Measurements from ENCODE around the gene SOX4. TPM values are rescaled to one million over a fixed set of nuclear protein-coding genes. Genes with fewer than 3 reads are reported as not detected.

The SOX4 gene
- total RNA-seq, 1 donor from 2014 or later, result 19.6 TPM

GRCh38 chr6:21609881-21610329 is 16.4 kb downstream of the SOX4 start:
- H3K36me3 ChIP-seq, result no peaks in the 10 kb centered on the region

GRCh38 chr6:21610341-21610740 is 16.8 kb downstream of the SOX4 start:
- no peak for TF ChIP-seq CTCF (IDR thresholded peaks at IDR 0.05)
- Histone ChIP-seq H3K9me3 (no peaks in the 10 kb centered on the region), H3K27me3 (ENCODE audit: low read depth) (no peaks in the 10 kb centered on the region), H3K27ac (no peak overlapping the region), H3K4me1 (no peaks in the 10 kb centered on the region), H3K4me3 (no peak overlapping the region), H3K36me3 (no peaks in the 10 kb centered on the region)
- intact Hi-C loops (cut with DNase I), result no loop called here
- no peak for DNase-seq
- no peak for ATAC-seq

More at GRCh38 chr6:21609881-21610329, 16.4 kb downstream of the SOX4 start:
- Histone ChIP-seq H3K4me3 (no peak overlapping the region), H3K9me3 (no peaks in the 10 kb centered on the region), H3K27ac (no peak overlapping the region), H3K4me1 (no peaks in the 10 kb centered on the region), H3K27me3 (ENCODE audit: low read depth) (no peaks in the 10 kb centered on the region)
- ATAC-seq, result no peak
- no peak for TF ChIP-seq CTCF (IDR thresholded peaks at IDR 0.05)
- intact Hi-C loops (cut with DNase I), result no loop called here
- DNase-seq, result no peak

- DNase-seq (no peak), ATAC-seq (no peak)
- Histone ChIP-seq H3K27me3 (ENCODE audit: low read depth) (no peaks in the 10 kb centered on the region), H3K27ac (no peak overlapping the region), H3K4me1 (no peaks in the 10 kb centered on the region), H3K36me3 (no peaks in the 10 kb centered on the region), H3K9me3 (no peaks in the 10 kb centered on the region), H3K4me3 (no peak overlapping the region)
- no peak for TF ChIP-seq CTCF (IDR thresholded peaks at IDR 0.05)
- intact Hi-C loops (cut with DNase I), result no loop called here
Observed at GRCh38 chr6:21611485-21611884, 17.9 kb downstream of the SOX4 start.

- intact Hi-C loops (cut with DNase I), result no loop called here
- Histone ChIP-seq H3K9me3 (no peaks in the 10 kb centered on the region), H3K4me1 (no peaks in the 10 kb centered on the region), H3K27ac (no peak overlapping the region), H3K36me3 (no peaks in the 10 kb centered on the region), H3K27me3 (ENCODE audit: low read depth) (no peaks in the 10 kb centered on the region), H3K4me3 (no peak overlapping the region)
- no peak for DNase-seq
- TF ChIP-seq CTCF (IDR thresholded peaks at IDR 0.05), result no peak
- no peak for ATAC-seq
Observed at GRCh38 chr6:21612067-21612745, 18.7 kb downstream of the SOX4 start.

GRCh38 chr6:21613809-21614208 is 20.3 kb downstream of the SOX4 start:
- ATAC-seq (no peak), DNase-seq (no peak)
- no peaks in the 10 kb centered on the region for H3K27me3 ChIP-seq (ENCODE audit: low read depth)
- no peaks in the 10 kb centered on the region for H3K36me3 ChIP-seq
- H3K4me1 ChIP-seq, result no peaks in the 10 kb centered on the region
- intact Hi-C loops (cut with DNase I), result no loop called here
- H3K9me3 ChIP-seq, result no peaks in the 10 kb centered on the region
- TF ChIP-seq CTCF (IDR thresholded peaks at IDR 0.05), result no peak
- no peak overlapping the region for H3K4me3 ChIP-seq
- H3K27ac ChIP-seq, result no peak overlapping the region
